Activated T-helper 1 cell treated with Interleukin-2 at 50 U/mL for 16 hours (primary cell): ENCODE results near the gene SPRR5.

Experiments
- DNase-seq: peaks from one replicate; pipeline ENCODE4 v3.0.0-alpha.2; 2020; ENCODE audit warnings: low read depth

The SPRR5 gene

GRCh38 chr1:152946651-152947256 lies at the start of gene SPRR5:
TSS of gene SPRR5 (plus strand) at chr1:152947206. CDS start at chr1:152948555, 1,349 bp downstream.
- no peak for DNase-seq

- DNase-seq: no peak
Measured at GRCh38 chr1:152899027-152899426, 48.0 kb upstream of the SPRR5 start.

DNA sequence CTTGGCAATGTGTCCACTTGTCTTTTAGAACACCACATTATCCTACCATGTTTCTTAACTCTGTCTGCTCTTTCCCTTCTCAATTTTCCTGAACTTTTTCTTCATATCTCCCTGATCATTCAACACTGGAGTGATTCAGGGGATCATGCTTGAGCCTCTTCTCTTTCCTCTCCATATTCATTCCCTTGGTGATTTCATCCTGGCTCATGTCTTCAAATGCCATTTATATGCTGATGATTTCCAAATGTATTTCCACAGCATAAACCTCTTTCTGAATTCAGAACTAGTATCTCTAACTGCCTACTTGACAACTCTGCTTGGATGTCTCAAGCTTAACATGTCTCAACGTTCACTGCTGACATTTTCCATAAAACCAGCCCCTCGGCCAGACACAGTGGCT lies 47.1 kb upstream of the SPRR5 start:
- DNase-seq: no peak

- no peak for DNase-seq
Measured at GRCh38 chr1:152901631-152902030, 45.4 kb upstream of the SPRR5 start.

GRCh38 chr1:152902636-152903035 lies 44.4 kb upstream of the SPRR5 start:
- no peak for DNase-seq

DNA sequence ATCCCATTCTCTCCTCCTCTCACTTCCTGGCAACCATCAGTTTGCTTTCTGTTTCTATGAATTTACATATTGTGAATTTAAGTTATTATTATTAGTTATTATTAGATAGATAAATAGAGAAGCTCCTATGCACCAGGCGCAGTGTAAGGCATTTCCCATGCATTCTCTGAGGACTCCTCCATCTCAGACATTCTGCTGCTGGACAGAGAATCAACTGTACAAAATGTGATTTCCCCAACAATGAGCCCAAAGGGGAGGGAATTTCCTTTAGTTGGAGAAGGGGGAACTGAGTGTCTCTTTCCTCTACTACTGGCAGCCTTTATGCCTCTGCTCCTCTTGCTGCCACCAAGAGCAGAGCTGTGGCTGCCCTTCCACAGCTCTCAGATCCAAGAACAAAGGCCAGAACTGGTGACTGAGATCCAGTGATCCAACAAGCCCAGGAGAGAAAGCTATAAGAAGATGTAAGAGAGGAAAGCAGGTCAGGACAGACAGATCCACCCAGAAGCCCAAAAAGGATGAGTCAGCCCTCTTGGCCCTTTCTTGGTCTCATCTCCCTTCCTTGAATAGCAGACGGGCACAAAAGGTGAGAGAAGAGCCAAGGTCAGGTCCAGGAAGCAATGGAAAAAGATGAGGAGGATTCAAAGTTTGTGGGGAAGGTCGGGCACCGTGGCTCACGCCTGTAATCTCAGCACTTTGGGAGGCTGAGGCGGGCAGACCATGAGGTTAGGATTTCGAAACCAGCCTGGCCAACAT lies 42.1 kb upstream of the SPRR5 start:
- no peak for DNase-seq

- no peak for DNase-seq
Measured at GRCh38 chr1:152906023-152906565, 40.9 kb upstream of the SPRR5 start.

DNA sequence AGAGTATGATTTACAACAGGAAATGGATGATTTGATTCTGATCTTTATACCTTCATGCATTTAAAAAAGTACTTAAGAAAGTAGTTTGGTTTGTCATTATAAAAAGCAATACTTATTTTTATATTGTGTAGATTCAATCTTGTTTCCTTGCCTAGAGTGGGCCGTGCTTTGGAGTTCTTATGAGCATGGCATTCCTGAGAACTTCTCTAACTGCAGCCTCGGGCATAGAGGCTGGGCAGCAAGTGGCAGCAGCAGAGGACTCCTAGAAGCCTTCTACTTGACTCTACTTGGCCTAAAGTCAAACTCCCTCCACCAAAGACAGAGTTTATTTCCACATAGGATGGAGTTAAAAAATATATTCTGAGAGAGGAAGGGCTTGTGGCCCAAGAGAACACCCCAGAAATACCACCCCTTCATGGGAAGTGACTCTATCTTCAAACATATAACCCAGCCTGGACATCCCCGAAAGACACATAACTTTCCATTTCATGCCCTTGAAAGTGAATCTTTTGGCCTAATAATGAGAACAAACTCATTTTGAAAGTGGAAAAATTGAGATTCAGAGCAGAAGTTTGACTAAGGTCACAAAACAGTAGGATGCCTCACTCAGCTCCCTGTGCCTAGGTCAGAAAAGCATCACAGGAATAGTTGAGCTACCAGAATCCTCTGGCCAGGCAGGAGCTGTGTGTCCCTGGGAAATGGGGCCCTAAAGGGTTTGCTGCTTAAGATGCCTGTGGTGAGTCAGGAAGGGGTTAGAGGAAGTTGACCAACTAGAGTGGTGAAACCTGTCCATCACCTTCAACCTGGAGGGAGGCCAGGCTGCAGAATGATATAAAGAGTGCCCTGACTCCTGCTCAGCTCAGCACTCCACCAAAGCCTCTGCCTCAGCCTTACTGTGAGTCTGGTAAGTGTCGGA lies 39.1 kb upstream of the SPRR5 start, which contains the start of gene IVL:
Gene IVL (plus strand): TSS at position 861 of the 916 bp plus-strand sequence. CDS start 1,252 bp downstream, outside the sequence.
- no peak for DNase-seq

GRCh38 chr1:152909206-152909605 lies 37.8 kb upstream of the SPRR5 start:
- DNase-seq: no peak

- no peak for DNase-seq
Measured at GRCh38 chr1:152912471-152912870, 34.5 kb upstream of the SPRR5 start.

DNA sequence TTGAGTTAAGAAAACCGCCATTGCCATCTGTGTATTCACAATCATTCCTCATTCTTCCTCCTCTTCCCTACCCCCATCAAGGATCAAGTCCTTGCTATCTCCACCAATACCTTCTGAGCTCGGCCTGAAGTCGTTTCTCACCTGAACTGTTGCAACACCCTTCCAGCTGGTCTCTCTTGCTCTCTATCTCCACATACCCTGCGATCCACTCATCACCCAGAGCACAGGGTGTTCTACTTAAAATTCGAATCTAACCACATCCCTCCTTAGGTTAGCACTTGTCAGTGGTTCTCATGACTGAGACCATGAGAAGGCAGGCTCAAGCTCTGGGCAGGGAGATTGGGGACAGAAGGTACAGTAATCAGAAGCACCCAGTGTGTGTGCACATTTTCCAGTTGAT lies 34.1 kb upstream of the SPRR5 start:
- DNase-seq: no peak

- DNase-seq: no peak
Measured at GRCh38 chr1:152917794-152918193, 29.2 kb upstream of the SPRR5 start.

DNA sequence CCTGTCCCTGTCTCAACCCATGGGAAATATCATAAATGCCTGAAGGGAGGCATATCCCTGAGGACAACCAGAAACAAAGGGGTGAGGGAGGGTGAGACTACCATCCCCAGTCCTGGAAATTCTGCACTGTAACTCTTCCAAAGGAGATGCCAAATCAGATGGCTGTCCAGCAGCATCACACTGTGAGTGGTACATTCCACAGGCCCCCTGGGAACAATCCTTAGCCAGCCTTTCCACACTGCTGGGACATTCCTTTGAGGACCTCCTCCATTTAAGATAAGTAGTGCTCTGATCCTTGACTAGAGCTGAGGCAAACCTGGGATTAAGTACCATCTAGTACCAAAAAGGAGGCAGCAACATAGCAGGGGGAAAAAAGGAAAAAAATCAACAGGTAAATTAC lies 27.9 kb upstream of the SPRR5 start:
- DNase-seq: no peak

- DNase-seq: no peak
Measured at GRCh38 chr1:152924191-152924590, 22.8 kb upstream of the SPRR5 start.

DNA sequence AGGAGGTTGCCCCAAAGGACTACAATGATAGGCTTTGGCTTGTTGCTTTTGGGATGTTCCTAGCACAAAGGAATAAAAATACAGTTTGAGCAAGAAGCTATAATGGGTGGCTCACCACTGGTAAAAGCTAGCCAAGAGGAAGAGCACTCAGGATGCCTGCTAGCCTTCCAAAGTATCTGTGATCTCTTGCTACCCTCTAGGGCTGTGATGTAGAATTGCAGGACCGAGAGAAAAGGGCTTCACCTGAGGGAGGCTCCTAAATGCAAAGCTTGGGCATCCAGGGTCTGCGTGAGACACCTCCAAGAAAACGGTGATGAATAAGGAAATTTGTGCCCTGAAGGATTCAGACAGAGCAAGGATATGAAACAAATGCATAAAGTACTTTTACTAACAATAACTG lies 20.9 kb upstream of the SPRR5 start:
- DNase-seq: no peak

DNA sequence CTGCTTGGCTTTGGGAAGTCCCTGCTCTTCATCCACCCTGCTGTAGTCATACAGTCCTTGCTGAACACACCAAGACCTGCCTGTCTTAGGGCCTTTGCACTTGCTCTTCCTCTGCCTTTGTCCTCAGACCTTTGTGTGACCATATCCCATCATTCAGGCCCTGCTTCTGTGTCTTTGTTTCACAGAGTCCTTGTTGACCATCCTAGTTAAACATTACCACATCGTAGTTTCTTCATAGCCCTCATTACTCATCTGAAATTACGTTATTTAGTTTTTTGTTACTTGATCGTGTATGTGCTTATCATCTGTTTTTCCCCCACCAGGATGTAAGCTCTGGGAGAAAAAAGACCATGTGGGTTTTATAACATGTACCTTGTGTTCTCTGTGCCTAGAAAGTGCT lies 18.3 kb upstream of the SPRR5 start:
- no peak for DNase-seq

GRCh38 chr1:152932170-152932811 lies 14.7 kb upstream of the SPRR5 start:
- DNase-seq: no peak

- DNase-seq: no peak
Measured at GRCh38 chr1:152933196-152933595, 13.8 kb upstream of the SPRR5 start.

GRCh38 chr1:152940614-152941013 lies 6.4 kb upstream of the SPRR5 start:
- DNase-seq: no peak

- DNase-seq: no peak
Measured at GRCh38 chr1:152941037-152941711, 5.8 kb upstream of the SPRR5 start.

- DNase-seq: no peak
Measured at GRCh38 chr1:152942161-152942560, 4.8 kb upstream of the SPRR5 start.
